CD4-positive, alpha-beta memory T cell (primary cell): ENCODE measurements around the gene CCNF. TPM values are rescaled to one million over a fixed set of nuclear protein-coding genes. Genes with fewer than 3 reads are reported as not detected.

ENCODE experiments used
- CTCF ChIA-PET: fragments of 350-600 bp; sonication (Branson Sonifier 250); formaldehyde crosslinking; loops from one replicate; lab custom pipeline; 2021; ENCODE audit warnings: inconsistent platforms; ENCODE audit not compliant: partially characterized antibody; lab: Charles Lee
- POLR2A ChIA-PET: fragments of 350-600 bp; sonication (Branson Sonifier 250); formaldehyde crosslinking; loops from one replicate; lab custom pipeline; 2021; ENCODE audit not compliant: partially characterized antibody; lab: Charles Lee
- DNase-seq, 5 donors: peaks; one replicate each; pipeline versions ENCODE4 v3.0.0 to v3.0.0-alpha.2; 2020 to 2022; ENCODE audit warnings: mixed read lengths in 1 of 5
- H3K27ac ChIP-seq: one replicate; pipeline ENCODE4 v1.7.0; 2013; ENCODE audit warnings: low read depth, low read length
- H3K27me3 ChIP-seq: 2 replicates; pipeline ENCODE4 v1.7.0; 2013; ENCODE audit warnings: mild to moderate bottlenecking, low read length, moderate library complexity; ENCODE audit not compliant: insufficient read depth
- H3K36me3 ChIP-seq: 2 replicates; pipeline ENCODE4 v1.7.0; 2013; ENCODE audit warnings: mild to moderate bottlenecking, low read length, moderate library complexity; ENCODE audit not compliant: insufficient read depth
- H3K4me1 ChIP-seq: 2 replicates; pipeline ENCODE4 v1.7.0; 2013; ENCODE audit warnings: mild to moderate bottlenecking, low read length, moderate library complexity; ENCODE audit not compliant: insufficient read depth
- H3K4me3 ChIP-seq, 2 donors: one replicate each; pipeline ENCODE4 v1.7.0; 2013; ENCODE audit warnings: low read length in 2 of 2, mild to moderate bottlenecking in 1 of 2
- H3K9me3 ChIP-seq, 2 donors: one replicate each; pipeline ENCODE4 v1.7.0; 2013; ENCODE audit warnings: low read length in 2 of 2, control low read depth in 1 of 2; ENCODE audit not compliant: control insufficient read depth in 1 of 2
- H3K27ac Mint-ChIP-seq, 7 donors: one replicate each; pipeline ENCODE4 v1.8.0; 2020 to 2021; ENCODE audit warnings: mixed read lengths in 7 of 7, mild to moderate bottlenecking in 6 of 7, inconsistent platforms in 3 of 7, moderate library complexity in 3 of 7
- H3K27me3 Mint-ChIP-seq, 2 donors: one replicate each; pipeline ENCODE4 v1.8.0; 2020 to 2021; ENCODE audit warnings: mixed read lengths in 2 of 2
- H3K36me3 Mint-ChIP-seq, 2 donors: one replicate each; pipeline ENCODE4 v1.8.0; 2020 to 2021; ENCODE audit warnings: mixed read lengths in 2 of 2, inconsistent platforms in 1 of 2, mild to moderate bottlenecking in 1 of 2
- H3K4me1 Mint-ChIP-seq, 4 donors: one replicate each; pipeline ENCODE4 v1.8.0; 2020 to 2021; ENCODE audit warnings: mixed read lengths in 4 of 4, mild to moderate bottlenecking in 1 of 4
- H3K4me3 Mint-ChIP-seq, 8 donors: one replicate each; pipeline ENCODE4 v1.8.0; 2020 to 2021; ENCODE audit warnings: mixed read lengths in 8 of 8, mild to moderate bottlenecking in 7 of 8, moderate library complexity in 6 of 8, inconsistent platforms in 3 of 8
- H3K9me3 Mint-ChIP-seq, 8 donors: one replicate each; pipeline ENCODE4 v1.8.0; 2020 to 2021; ENCODE audit warnings: mixed read lengths in 8 of 8, mild to moderate bottlenecking in 5 of 8, inconsistent platforms in 3 of 8, moderate library complexity in 1 of 8
- intact Hi-C: fragments of 100-400 bp; cut with micrococcal nuclease; formaldehyde crosslinking; loops from one replicate; pipeline ENCODE4 v1.15.1; 2023
- polyA plus RNA-seq, 2 donors: library from polyadenylated mRNA; unstranded; fragments of 300-500 nt; fragmentation: Illumina TruSeq; gene quantifications; one replicate each; pipeline ENCODE4 v1.2.3, GENCODE V29; 2021
- total RNA-seq, 2 experiments: library from RNA; stranded (reverse); gene quantifications; one replicate each; pipeline ENCODE4 v1.2.3, GENCODE V29; 2021

Gene CCNF
- total and polyA plus RNA-seq, 4 experiments from 2014 or later, result 1.6 to 4.7 (median 4.0) TPM

DNA sequence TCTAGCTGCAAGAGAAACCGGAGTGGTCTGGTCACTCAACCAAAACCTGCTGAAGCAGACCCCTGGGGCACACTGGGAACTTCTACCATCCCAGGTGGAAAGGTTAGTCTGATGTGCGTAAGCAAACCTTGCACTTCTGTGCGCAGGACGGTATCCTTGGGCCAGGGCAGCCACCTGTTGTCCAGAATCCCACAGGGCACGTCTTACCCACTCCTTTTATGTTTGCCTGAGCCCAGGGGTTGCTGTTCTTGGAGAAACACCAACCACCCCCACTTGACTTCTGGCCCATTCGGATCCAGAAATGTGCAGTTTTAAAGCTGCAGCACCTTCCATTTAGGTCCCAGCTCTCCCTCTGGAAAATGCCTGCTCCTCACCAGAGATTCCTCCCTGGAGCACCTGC lies 64.4 kb downstream of the CCNF start:
- Mint-ChIP-seq H3K9me3 (no peaks in the 10 kb centered on the region), H3K4me1 (no peaks in the 10 kb centered on the region), H3K27me3 (no peaks in the 10 kb centered on the region), H3K4me3 (no peak overlapping the region), H3K36me3 (peaks cover 6% of the 10 kb centered on the region in 2 donors), H3K27ac (no peak overlapping the region)
- CTCF ChIA-PET, result interaction anchor here (0.8 kb wide), 1 partner anchor 9 kb away, joined by 3 read pairs; no protein-coding TSS in a partner anchor
- POLR2A ChIA-PET, result no interaction called here
- no peak overlapping the region for H3K4me3 ChIP-seq
- no peaks in the 10 kb centered on the region for H3K9me3 ChIP-seq
- H3K4me1 ChIP-seq, result no peaks in the 10 kb centered on the region
- peak in 1 of 5 donors; percentile 2 for DNase-seq
- no peak overlapping the region for H3K27ac ChIP-seq
- no peaks in the 10 kb centered on the region for H3K27me3 ChIP-seq
- intact Hi-C loops, result no loop called here
- H3K36me3 ChIP-seq, result no peaks in the 10 kb centered on the region

DNA sequence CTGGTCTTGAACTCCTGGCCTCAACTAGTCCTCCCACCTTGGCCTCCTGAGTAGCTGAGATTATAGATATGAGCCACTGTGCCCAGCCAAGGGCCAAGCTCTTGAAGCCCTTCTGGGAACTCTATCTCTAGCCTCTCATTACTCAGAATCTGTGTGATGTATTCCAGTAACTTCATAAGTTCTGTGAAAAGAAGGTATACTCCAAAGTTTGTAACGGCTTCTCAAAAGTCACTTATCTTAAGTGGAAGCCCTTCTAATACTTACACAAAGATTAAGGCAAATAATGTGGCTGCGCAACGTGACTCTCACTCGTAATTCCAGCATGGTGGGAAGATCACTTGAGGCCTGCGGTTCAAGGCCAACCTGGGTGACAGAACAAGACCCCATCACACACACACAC lies 65.4 kb downstream of the CCNF start:
- H3K27me3 Mint-ChIP-seq, result no peaks in the 10 kb centered on the region
- Histone ChIP-seq H3K27ac (no peak overlapping the region), H3K36me3 (no peaks in the 10 kb centered on the region), H3K9me3 (no peaks in the 10 kb centered on the region), H3K4me3 (no peak overlapping the region), H3K4me1 (no peaks in the 10 kb centered on the region), H3K27me3 (no peaks in the 10 kb centered on the region)
- DNase-seq, result no peak
- CTCF ChIA-PET, result no interaction called here
- POLR2A ChIA-PET, result no interaction called here
- H3K9me3 Mint-ChIP-seq, result no peaks in the 10 kb centered on the region
- no peaks in the 10 kb centered on the region for H3K4me1 Mint-ChIP-seq
- no peak overlapping the region for H3K27ac Mint-ChIP-seq
- intact Hi-C loops, result no loop called here
- H3K36me3 Mint-ChIP-seq, result peaks cover 6% of the 10 kb centered on the region in 2 donors
- H3K4me3 Mint-ChIP-seq, result no peak overlapping the region

GRCh38 chr16:2495041-2495440 lies 65.8 kb downstream of the CCNF start:
- intact Hi-C loops, result no loop called here
- Mint-ChIP-seq H3K9me3 (no peaks in the 10 kb centered on the region), H3K4me3 (no peak overlapping the region), H3K27me3 (no peaks in the 10 kb centered on the region), H3K27ac (no peak overlapping the region), H3K4me1 (no peaks in the 10 kb centered on the region), H3K36me3 (peaks cover 6% of the 10 kb centered on the region in 2 donors)
- Histone ChIP-seq H3K27ac (no peak overlapping the region), H3K9me3 (no peaks in the 10 kb centered on the region), H3K36me3 (no peaks in the 10 kb centered on the region), H3K4me1 (no peaks in the 10 kb centered on the region), H3K4me3 (no peak overlapping the region), H3K27me3 (no peaks in the 10 kb centered on the region)
- CTCF ChIA-PET, result no interaction called here
- POLR2A ChIA-PET, result no interaction called here
- DNase-seq, result no peak

DNA sequence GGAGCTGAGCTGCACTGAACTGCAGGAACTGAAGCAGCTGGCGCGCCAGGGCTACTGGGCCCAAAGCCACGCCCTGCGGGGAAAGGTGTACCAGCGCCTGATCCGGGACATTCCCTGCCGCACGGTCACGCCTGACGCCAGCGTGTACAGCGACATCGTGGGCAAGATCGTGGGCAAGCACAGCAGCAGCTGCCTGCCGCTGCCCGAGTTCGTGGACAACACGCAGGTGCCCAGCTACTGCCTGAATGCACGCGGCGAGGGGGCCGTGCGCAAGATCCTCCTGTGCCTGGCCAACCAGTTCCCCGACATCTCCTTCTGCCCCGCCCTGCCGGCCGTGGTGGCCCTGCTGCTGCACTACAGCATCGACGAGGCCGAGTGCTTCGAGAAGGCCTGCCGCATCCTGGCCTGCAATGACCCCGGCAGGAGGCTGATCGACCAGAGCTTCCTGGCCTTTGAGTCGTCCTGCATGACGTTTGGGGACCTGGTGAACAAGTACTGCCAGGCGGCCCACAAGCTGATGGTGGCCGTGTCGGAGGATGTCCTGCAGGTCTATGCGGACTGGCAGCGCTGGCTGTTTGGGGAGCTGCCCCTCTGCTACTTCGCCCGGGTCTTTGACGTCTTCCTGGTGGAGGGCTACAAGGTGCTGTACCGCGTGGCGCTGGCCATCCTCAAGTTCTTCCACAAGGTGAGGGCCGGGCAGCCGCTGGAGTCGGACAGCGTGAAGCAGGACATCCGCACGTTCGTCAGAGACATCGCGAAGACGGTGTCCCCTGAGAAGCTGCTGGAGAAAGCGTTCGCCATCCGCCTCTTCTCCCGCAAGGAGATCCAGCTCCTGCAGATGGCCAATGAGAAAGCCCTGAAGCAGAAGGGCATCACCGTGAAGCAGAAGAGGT lies 67.2 kb downstream of the CCNF start:
- no peak overlapping the region for H3K4me3 ChIP-seq
- no peaks in the 10 kb centered on the region for H3K9me3 ChIP-seq
- no peak for DNase-seq
- H3K27ac ChIP-seq, result no peak overlapping the region
- no peaks in the 10 kb centered on the region for H3K4me1 ChIP-seq
- ChIA-PET CTCF (interaction anchor here (1.0 to 4.4 kb wide), 2 partner anchors 10 to 302 kb away, joined by 3 to 17 read pairs; no protein-coding TSS in a partner anchor), POLR2A (no interaction called here)
- Mint-ChIP-seq H3K4me3 (no peak overlapping the region), H3K9me3 (no peaks in the 10 kb centered on the region), H3K27me3 (no peaks in the 10 kb centered on the region), H3K36me3 (peaks cover 6% of the 10 kb centered on the region in 2 donors), H3K4me1 (no peaks in the 10 kb centered on the region), H3K27ac (no peak overlapping the region)
- H3K36me3 ChIP-seq, result no peaks in the 10 kb centered on the region
- intact Hi-C loops, result no loop called here
- H3K27me3 ChIP-seq, result no peaks in the 10 kb centered on the region

GRCh38 chr16:2497116-2497630 lies 67.9 kb downstream of the CCNF start:
- H3K9me3 Mint-ChIP-seq, result no peaks in the 10 kb centered on the region
- no peaks in the 10 kb centered on the region for H3K27me3 ChIP-seq
- no peak overlapping the region for H3K27ac ChIP-seq
- H3K36me3 Mint-ChIP-seq, result peaks cover 6% of the 10 kb centered on the region in 2 donors
- H3K9me3 ChIP-seq, result no peaks in the 10 kb centered on the region
- H3K4me1 Mint-ChIP-seq, result no peaks in the 10 kb centered on the region
- CTCF ChIA-PET, result interaction anchor here (0.5 to 4.4 kb wide), 3 partner anchors 11 to 578 kb away, joined by 3 to 17 read pairs (median 3); no protein-coding TSS in a partner anchor
- DNase-seq, result no peak
- H3K4me3 Mint-ChIP-seq, result no peak overlapping the region
- H3K4me3 ChIP-seq, result no peak overlapping the region
- POLR2A ChIA-PET, result no interaction called here
- H3K36me3 ChIP-seq, result no peaks in the 10 kb centered on the region
- no peak overlapping the region for H3K27ac Mint-ChIP-seq
- no peaks in the 10 kb centered on the region for H3K27me3 Mint-ChIP-seq
- intact Hi-C loops, result no loop called here
- H3K4me1 ChIP-seq, result no peaks in the 10 kb centered on the region

GRCh38 chr16:2497695-2498484 lies 68.6 kb downstream of the CCNF start:
- H3K27ac Mint-ChIP-seq, result no peak overlapping the region

More at GRCh38 chr16:2497695-2498484, 68.6 kb downstream of the CCNF start:
- H3K27me3 Mint-ChIP-seq, result no peaks in the 10 kb centered on the region
- H3K4me1 ChIP-seq, result no peaks in the 10 kb centered on the region
- H3K4me3 Mint-ChIP-seq, result no peak overlapping the region
- no peak overlapping the region for H3K27ac ChIP-seq
- intact Hi-C loops, result no loop called here
- H3K4me1 Mint-ChIP-seq, result no peaks in the 10 kb centered on the region
- ChIA-PET CTCF (interaction anchor here (1.0 to 4.4 kb wide), 2 partner anchors 11 to 303 kb away, joined by 3 to 17 read pairs; no protein-coding TSS in a partner anchor), POLR2A (no interaction called here)
- no peaks in the 10 kb centered on the region for H3K36me3 ChIP-seq
- no peak for DNase-seq
- H3K27me3 ChIP-seq, result no peaks in the 10 kb centered on the region
- H3K36me3 Mint-ChIP-seq, result peaks cover 6% of the 10 kb centered on the region in 2 donors
- no peak overlapping the region for H3K4me3 ChIP-seq
- H3K9me3 ChIP-seq, result no peaks in the 10 kb centered on the region
- no peaks in the 10 kb centered on the region for H3K9me3 Mint-ChIP-seq
